HL-60/S4 treated with phorbol 12-myristate 13-acetate at 8.2 ng/mL for 4 days and 3 days (cell line): ENCODE data around the gene GMIP.

ENCODE experiments used
- in situ Hi-C: fragments of 300-500 bp; cut with MboI; formaldehyde crosslinking; loops from 2 replicates; pipeline ENCODE4 v1.15.0; 2022; ENCODE audit warnings: low sequenced_read_pairs

GMIP gene

DNA sequence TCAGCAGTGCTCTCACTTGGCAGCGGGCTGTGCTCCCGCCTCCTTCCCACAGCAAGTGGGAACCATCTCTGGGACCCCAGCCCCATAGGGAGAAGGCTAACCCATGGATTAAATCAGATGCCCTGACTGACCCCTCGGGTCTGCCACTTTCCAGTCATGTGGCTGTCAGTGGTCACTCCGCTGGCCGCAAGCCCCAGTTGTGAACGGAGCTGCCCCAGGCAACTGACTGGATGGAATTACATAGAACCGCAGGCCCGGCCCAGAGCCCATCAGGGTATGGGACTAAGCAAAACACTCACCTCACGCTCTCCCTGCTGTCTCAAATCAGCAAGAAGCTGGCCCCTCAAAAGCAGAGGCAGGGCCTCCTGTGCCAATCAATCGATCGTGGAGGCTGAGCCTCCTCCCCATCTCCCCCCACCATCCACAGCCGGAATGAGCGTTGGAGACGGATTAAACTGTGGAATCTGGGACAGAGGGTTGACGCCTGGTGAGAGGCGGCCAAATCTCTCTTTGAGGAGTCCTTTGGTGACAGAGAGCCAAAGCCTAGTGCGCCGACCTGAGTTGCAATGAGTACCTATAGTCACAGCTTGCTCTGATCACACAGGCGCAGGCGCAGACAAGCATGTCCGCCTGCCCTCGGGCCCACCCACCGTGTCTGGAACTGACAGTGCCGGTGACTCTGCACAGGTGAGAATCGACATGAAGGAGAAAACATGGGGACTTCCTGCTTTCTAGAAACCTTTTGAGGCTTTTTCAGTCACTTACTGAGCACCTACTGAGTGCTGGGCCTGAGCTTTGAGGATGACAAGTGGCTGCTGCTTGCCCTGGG lies 63.7 kb downstream of the GMIP start:
- in situ Hi-C loops = no loop called here
